Endothelial cell of umbilical vein (primary cell): ENCODE data around the gene SASH3. TPM values are rescaled to one million over a fixed set of nuclear protein-coding genes. Genes with fewer than 3 reads are reported as not detected.
A peak's percentile ranks its signal among the peaks of the same experiment; 100 is the strongest.

Source experiments
- BruUV-seq: library from RNA; stranded (reverse); fragments of 400-500 nt; replicated peaks from 2 replicates; lab custom pipeline; 2021; lab: Mats Ljungman, UMichigan
- CTCF ChIA-PET: fragments of 300-600, 350-600 bp; sonication (Branson Sonifier 250); formaldehyde crosslinking; loops from one replicate; lab custom pipeline; 2021; ENCODE audit warnings: antibody characterized with exemption, inconsistent platforms; lab: Charles Lee
- POLR2A ChIA-PET: fragments of 300-600, 350-600 bp; sonication (Branson Sonifier 250); formaldehyde crosslinking; loops from one replicate; lab custom pipeline; 2021; ENCODE audit warnings: antibody characterized with exemption, inconsistent platforms; lab: Charles Lee
- DNase-seq: peaks from one replicate; pipeline ENCODE4 v3.0.0-alpha.2; 2011; ENCODE audit warnings: low read depth, low spot score
- FAIRE-seq: peaks from 2 replicates; lab custom pipeline; 2011; peaks lifted over from hg19 to GRCh38; lab: Jason Lieb, UNC
- H2AFZ ChIP-seq: 2 replicates; pipeline ENCODE4 v1.6.0; 2012; ENCODE audit warnings: low read depth, low read length, control low read depth, inconsistent platforms
- H3K27ac ChIP-seq: 2 replicates; pipeline ENCODE4 v1.5.1; 2011; ENCODE audit warnings: low read depth, mild to moderate bottlenecking, control low read depth, low read length, moderate library complexity; ENCODE audit not compliant: insufficient read depth
- H3K27me3 ChIP-seq, 2 experiments: 2 replicates each; pipeline versions ENCODE4 v1.6.0 to v1.6.1; 2011; ENCODE audit warnings: low read length in 2 of 2, mixed read lengths in 1 of 2; ENCODE audit not compliant: control insufficient read depth in 2 of 2, insufficient read depth in 2 of 2
- H3K36me3 ChIP-seq, 2 experiments: 2 replicates in 1 of 2; 3 replicates in 1 of 2; pipeline ENCODE4 v1.5.1; 2011; ENCODE audit warnings: low read length in 2 of 2, mild to moderate bottlenecking in 1 of 2, moderate library complexity in 1 of 2; ENCODE audit not compliant: control insufficient read depth in 2 of 2, insufficient read depth in 2 of 2; ENCODE audit errors: extremely low read depth in 1 of 2
- H3K4me1 ChIP-seq: 3 replicates; pipeline ENCODE4 v1.5.1; 2011; ENCODE audit warnings: mild to moderate bottlenecking, low read length; ENCODE audit not compliant: control insufficient read depth, insufficient read depth; ENCODE audit errors: extremely low read depth
- H3K4me2 ChIP-seq: 2 replicates; pipeline ENCODE4 v1.6.1; 2011; ENCODE audit warnings: low read length, control low read depth, mixed read lengths; ENCODE audit not compliant: insufficient read depth
- H3K4me3 ChIP-seq, 3 experiments: fragments of 200-600 bp in 1 of 3; sonication (generic), shearing (Covaris generic) in 1 of 3; replicated peaks in 1 of 3; 2 replicates each; pipeline ENCODE4 v1.5.1; 2011 to 2016; ENCODE audit warnings: control low read depth in 3 of 3, low read length in 3 of 3, mild to moderate bottlenecking in 2 of 3, inconsistent platforms in 1 of 3, low read depth in 1 of 3, moderate library complexity in 1 of 3; ENCODE audit not compliant: insufficient read depth in 1 of 3
- H3K79me2 ChIP-seq: 2 replicates; pipeline ENCODE4 v1.6.0; 2012; ENCODE audit warnings: low read length, inconsistent platforms; ENCODE audit not compliant: control insufficient read depth, insufficient read depth
- H3K9ac ChIP-seq: replicated peaks from 2 replicates; pipeline ENCODE3; 2011; ENCODE audit warnings: low read length, control low read depth; ENCODE audit not compliant: insufficient read depth; ENCODE audit errors: extremely low read depth
- H3K9me1 ChIP-seq: replicated peaks from 3 replicates; pipeline ENCODE4 v1.6.0; 2011; ENCODE audit warnings: mild to moderate bottlenecking, low read length; ENCODE audit not compliant: control insufficient read depth, insufficient read depth; ENCODE audit errors: extremely low read depth
- H3K9me3 ChIP-seq: replicated peaks from 2 replicates; pipeline ENCODE4 v1.5.1; 2012; ENCODE audit warnings: low read length, inconsistent platforms; ENCODE audit not compliant: control insufficient read depth, insufficient read depth
- H4K20me1 ChIP-seq: replicated peaks from 2 replicates; pipeline ENCODE3; 2011; ENCODE audit warnings: mild to moderate bottlenecking, low read length; ENCODE audit not compliant: control insufficient read depth, insufficient read depth; ENCODE audit errors: extremely low read depth
- CTCF ChIP-seq, 2 donors: IDR thresholded peaks; 1 replicate in 1 of 2; 2 replicates in 1 of 2; pipeline ENCODE4 v1.5.1; 2011; ENCODE audit warnings: low read length in 2 of 2, mild to moderate bottlenecking in 2 of 2, moderate library complexity in 2 of 2, control low read depth in 1 of 2, inconsistent platforms in 1 of 2, low read depth in 1 of 2; ENCODE audit not compliant: insufficient read depth in 1 of 2; ENCODE audit errors: extremely low read depth in 1 of 2
- EZH2 ChIP-seq: IDR thresholded peaks from 2 replicates; pipeline ENCODE4 v1.6.1; 2012; ENCODE audit warnings: borderline replicate concordance, low read depth, mild to moderate bottlenecking, moderate library complexity, low read length, inconsistent platforms; ENCODE audit not compliant: severe bottlenecking
- FOS ChIP-seq: IDR thresholded peaks from 2 replicates; pipeline ENCODE4 v1.6.1; 2011; ENCODE audit warnings: mild to moderate bottlenecking, low read length, moderate library complexity, borderline replicate concordance; ENCODE audit not compliant: insufficient read depth
- GATA2 ChIP-seq: IDR thresholded peaks from 2 replicates; pipeline ENCODE4 v1.7.0; 2011; ENCODE audit warnings: low read depth, mild to moderate bottlenecking, moderate library complexity, mixed read lengths, low read length; ENCODE audit not compliant: insufficient read length, insufficient read depth
- JUN ChIP-seq: IDR thresholded peaks from 2 replicates; pipeline ENCODE4 v1.6.1; 2011; ENCODE audit warnings: borderline replicate concordance, low read depth; ENCODE audit not compliant: insufficient read length, insufficient read depth
- MAX ChIP-seq: IDR thresholded peaks from 2 replicates; pipeline ENCODE4 v1.6.1; 2011; ENCODE audit not compliant: insufficient read depth, insufficient read length
- MYC ChIP-seq: IDR thresholded peaks from one replicate; pipeline ENCODE4 v1.6.1; 2011; ENCODE audit warnings: mild to moderate bottlenecking, low read depth, low read length
- POLR2A ChIP-seq: IDR thresholded peaks from 2 replicates; pipeline ENCODE4 v1.6.1; 2012; ENCODE audit warnings: low read depth, mild to moderate bottlenecking, control low read depth, low read length
- POLR2AphosphoS5 ChIP-seq: IDR thresholded peaks from 2 replicates; pipeline ENCODE4 v1.6.1; 2012; ENCODE audit warnings: low read depth, mild to moderate bottlenecking, control low read depth, low read length, moderate library complexity; ENCODE audit not compliant: insufficient read depth
- dilution Hi-C: fragments of 300-500 bp; cut with MboI; formaldehyde crosslinking; loops from one replicate; pipeline ENCODE4 v1.15.0; 2019; ENCODE audit warnings: low sequenced_read_pairs; ENCODE audit not compliant: extremely low pct_ligation_motif_present
- intact Hi-C: fragments of 100-400 bp; cut with micrococcal nuclease; formaldehyde crosslinking; loops from one replicate; pipeline ENCODE4 v1.10.0; 2022
- polyA plus RNA-seq, 4 experiments: library from polyadenylated mRNA; depleted of rRNA in 3 of 4; stranded (reverse) in 3 of 4; unstranded in 1 of 4; fragments of >200 nt; gene quantifications; 2 replicates each; pipeline versions ENCODE4 v1.2.1 to v1.2.3, GENCODE V29; 2011 to 2012; ENCODE audit warnings: missing spikeins in 1 of 4
- total RNA-seq: library from RNA; stranded (reverse); gene quantifications from 2 replicates; pipeline ENCODE4 v1.2.3, GENCODE V29; 2021

SASH3 gene
- total and polyA plus RNA-seq, 2 donors (not counting 3 experiments of a cell fraction or from before 2014, with no cell fraction given) = not detected

DNA sequence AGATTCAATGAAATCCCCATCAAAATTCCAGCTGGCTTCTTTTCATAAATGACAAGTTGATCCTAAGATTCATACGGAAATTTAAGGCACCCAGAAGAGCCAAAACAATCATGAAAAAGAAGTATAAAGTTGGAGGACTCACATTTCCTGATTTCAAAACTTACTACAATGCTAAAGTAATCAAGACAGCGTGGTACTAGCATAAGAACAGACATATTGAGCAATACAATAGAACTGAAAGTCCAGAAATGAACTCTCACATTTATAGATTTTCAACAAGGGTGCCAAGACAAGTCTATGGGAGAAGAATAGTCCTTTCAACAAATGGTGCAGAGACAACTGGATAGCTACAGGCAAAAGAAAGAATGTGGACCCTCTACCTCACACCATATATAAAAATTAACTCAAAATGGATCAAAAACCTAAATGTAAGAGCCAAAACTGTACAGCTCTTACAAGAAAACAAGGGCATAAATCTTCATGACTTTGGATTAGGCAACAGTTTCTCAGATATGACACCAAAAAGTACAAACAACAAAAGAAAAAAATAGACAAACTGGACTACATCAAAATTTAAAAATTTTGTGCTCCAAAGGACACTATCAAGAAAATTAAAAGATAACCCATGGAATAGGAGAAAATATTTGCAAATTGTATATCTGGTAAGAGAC lies 28.5 kb downstream of the SASH3 start:
- Histone ChIP-seq H3K9me3 (no peaks in the 10 kb centered on the region), H3K4me1 (no peaks in the 10 kb centered on the region), H3K27me3 (no peaks in the 10 kb centered on the region), H2AFZ (no peak overlapping the region), H3K9ac (no peak overlapping the region), H3K9me1 (no peaks in the 10 kb centered on the region), H3K27ac (no peak overlapping the region), H4K20me1 (no peaks in the 10 kb centered on the region), H3K4me2 (no peak overlapping the region), H3K36me3 (peaks cover 4 to 6% of the 10 kb centered on the region in 2 experiments), H3K79me2 (no peaks in the 10 kb centered on the region), H3K4me3 (no peak overlapping the region)
- FAIRE-seq (peak; percentile 28), DNase-seq (no peak)
- CTCF ChIA-PET = interaction anchor here (2.0 kb wide), 1 partner anchor 15 kb away, joined by 6 read pairs; no protein-coding TSS in a partner anchor
- dilution Hi-C loops (no loop called here), intact Hi-C loops (loop anchor here (2.0 kb wide), 1 partner anchor 49 kb away; no protein-coding TSS in a partner anchor)
- POLR2A ChIA-PET = no interaction called here
- no peak for TF ChIP-seq EZH2
- no peak for TF ChIP-seq POLR2A
- no peak for TF ChIP-seq POLR2AphosphoS5
- no peak for TF ChIP-seq JUN
- TF ChIP-seq FOS = no peak
- no peak for TF ChIP-seq MYC
- no peak for TF ChIP-seq CTCF (IDR thresholded peaks at IDR 0.05; ENCODE audit: extremely low read depth in 1 of 2, insufficient read depth in 1 of 2, low read depth in 1 of 2, low read length in 2 of 2)
- TF ChIP-seq MAX = no peak
- no peak for TF ChIP-seq GATA2
- no TSS peak for BruUV-seq
